H1 (cell line): ENCODE data around the gene FOXO6.

Source experiments
- BCL11A ChIP-seq, 2 experiments: IDR thresholded peaks; one replicate each; pipeline ENCODE4 v1.6.1; 2011; ENCODE audit warnings: low read depth in 2 of 2, low read length in 2 of 2, mild to moderate bottlenecking in 2 of 2
- CHD1 ChIP-seq: IDR thresholded peaks from 2 replicates; pipeline ENCODE4 v1.6.1; 2012; ENCODE audit warnings: low read depth, low read length, improper control_type of control experiment
- EP300 ChIP-seq, 2 experiments: IDR thresholded peaks; 1 replicate in 1 of 2; 2 replicates in 1 of 2; pipeline ENCODE4 v1.6.1; 2011 to 2012; ENCODE audit warnings: low read depth in 2 of 2, low read length in 2 of 2, mild to moderate bottlenecking in 2 of 2, borderline replicate concordance in 1 of 2, inconsistent platforms in 1 of 2, moderate library complexity in 1 of 2
- JUND ChIP-seq: IDR thresholded peaks from 2 replicates; pipeline ENCODE4 v1.6.1; 2011; ENCODE audit warnings: mild to moderate bottlenecking, improper control_type of control experiment, low read length
- POLR2A ChIP-seq, 2 experiments: IDR thresholded peaks; 1 replicate in 1 of 2; 2 replicates in 1 of 2; pipeline ENCODE4 v1.6.1; 2011; ENCODE audit warnings: low read depth in 2 of 2, low read length in 2 of 2, mild to moderate bottlenecking in 2 of 2; ENCODE audit errors: control extremely low read depth in 1 of 2
- POLR2AphosphoS5 ChIP-seq: IDR thresholded peaks from 2 replicates; pipeline ENCODE4 v1.6.1; 2011; ENCODE audit warnings: low read depth, low read length
- TAF7 ChIP-seq: optimal IDR thresholded peaks from 2 replicates; pipeline ENCODE3; 2011; ENCODE audit warnings: low read depth, mild to moderate bottlenecking, inconsistent platforms, low read length, moderate library complexity, borderline replicate concordance
- TF ChIP-seq, protein P1 (sequence below), 3 experiments: IDR thresholded peaks; 1 replicate in 2 of 3; 2 replicates in 1 of 3; pipeline versions ENCODE4 v1.5.1 to v1.6.1; 2011; ENCODE audit warnings: low read length in 3 of 3, mild to moderate bottlenecking in 3 of 3, inconsistent platforms in 2 of 3, low read depth in 1 of 3, moderate library complexity in 1 of 3; ENCODE audit not compliant: insufficient read depth in 1 of 3; ENCODE audit errors: control extremely low read depth in 1 of 3

- TF ChIP-seq, protein P1, sequence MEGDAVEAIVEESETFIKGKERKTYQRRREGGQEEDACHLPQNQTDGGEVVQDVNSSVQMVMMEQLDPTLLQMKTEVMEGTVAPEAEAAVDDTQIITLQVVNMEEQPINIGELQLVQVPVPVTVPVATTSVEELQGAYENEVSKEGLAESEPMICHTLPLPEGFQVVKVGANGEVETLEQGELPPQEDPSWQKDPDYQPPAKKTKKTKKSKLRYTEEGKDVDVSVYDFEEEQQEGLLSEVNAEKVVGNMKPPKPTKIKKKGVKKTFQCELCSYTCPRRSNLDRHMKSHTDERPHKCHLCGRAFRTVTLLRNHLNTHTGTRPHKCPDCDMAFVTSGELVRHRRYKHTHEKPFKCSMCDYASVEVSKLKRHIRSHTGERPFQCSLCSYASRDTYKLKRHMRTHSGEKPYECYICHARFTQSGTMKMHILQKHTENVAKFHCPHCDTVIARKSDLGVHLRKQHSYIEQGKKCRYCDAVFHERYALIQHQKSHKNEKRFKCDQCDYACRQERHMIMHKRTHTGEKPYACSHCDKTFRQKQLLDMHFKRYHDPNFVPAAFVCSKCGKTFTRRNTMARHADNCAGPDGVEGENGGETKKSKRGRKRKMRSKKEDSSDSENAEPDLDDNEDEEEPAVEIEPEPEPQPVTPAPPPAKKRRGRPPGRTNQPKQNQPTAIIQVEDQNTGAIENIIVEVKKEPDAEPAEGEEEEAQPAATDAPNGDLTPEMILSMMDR (IDR thresholded peaks at IDR 0.05; ENCODE audit: control extremely low read depth in 1 of 3, insufficient read depth in 1 of 3, low read depth in 1 of 3, low read length in 3 of 3), result no peak
- TF ChIP-seq BCL11A (IDR thresholded peaks at IDR 0.05; ENCODE audit: low read depth in 2 of 2, low read length in 2 of 2) (no peak), TAF7 (no peak), POLR2A (IDR thresholded peaks at IDR 0.05; ENCODE audit: control extremely low read depth in 1 of 2, low read depth in 2 of 2, low read length in 2 of 2) (no peak), JUND (no peak), EP300 (IDR thresholded peaks at IDR 0.05; ENCODE audit: borderline replicate concordance in 1 of 2, low read depth in 2 of 2, low read length in 2 of 2) (no peak), POLR2AphosphoS5 (no peak), CHD1 (no peak)
These were observed 19.9 kb upstream of the FOXO6 start for GRCh38 chr1:41341365-41341683.
